C4-2B (cell line): ENCODE results near the gene FRK.

Experiments used
- H3K27ac ChIP-seq: fragments of 450-650 bp; 2 replicates; pipeline ENCODE4 v1.5.1; 2017
- CTCF ChIP-seq: fragments of 450-650 bp; conservative IDR thresholded peaks from 2 replicates; pipeline ENCODE4 v1.5.1; 2017; ENCODE audit warnings: mild to moderate bottlenecking
- ZFX ChIP-seq: fragments of 450-650 bp; IDR thresholded peaks from 2 replicates; pipeline ENCODE4 v1.6.1; 2017

The FRK gene

GRCh38 chr6:116088946-116089345 is 28.3 kb upstream of the FRK start:
- H3K27ac ChIP-seq: no peak overlapping the region
- no peak for TF ChIP-seq ZFX
- TF ChIP-seq CTCF: no peak

GRCh38 chr6:116087437-116088027 is 26.8 kb upstream of the FRK start:
- H3K27ac ChIP-seq: no peak overlapping the region
- TF ChIP-seq ZFX: no peak
- no peak for TF ChIP-seq CTCF

- H3K27ac ChIP-seq: no peak overlapping the region
- TF ChIP-seq ZFX (no peak), CTCF (no peak)
Measured at GRCh38 chr6:116084284-116084683, 23.6 kb upstream of the FRK start.

- H3K27ac ChIP-seq: no peak overlapping the region
- TF ChIP-seq CTCF (no peak), ZFX (no peak)
Measured at GRCh38 chr6:116083052-116083451, 22.4 kb upstream of the FRK start.

- TF ChIP-seq CTCF (no peak), ZFX (no peak)
- no peak overlapping the region for H3K27ac ChIP-seq
Measured at GRCh38 chr6:116078945-116079344, 18.3 kb upstream of the FRK start.

GRCh38 chr6:116078522-116078921 is 17.8 kb upstream of the FRK start:
- TF ChIP-seq ZFX (no peak), CTCF (no peak)
- H3K27ac ChIP-seq: no peak overlapping the region

GRCh38 chr6:116074732-116075390 is 14.2 kb upstream of the FRK start:
- no peak overlapping the region for H3K27ac ChIP-seq
- TF ChIP-seq CTCF (no peak), ZFX (no peak)
